Hepatocyte (in vitro differentiated cells): ENCODE results near the gene CMIP.

Experiments used
- CTCF ChIP-seq: fragments of 200-600 bp; sonication (generic); IDR thresholded peaks from 2 replicates; pipeline ENCODE4 v1.5.1; 2016; ENCODE audit warnings: antibody characterized with exemption, mild to moderate bottlenecking; ENCODE audit not compliant: poor library complexity
- EZH2 ChIP-seq: fragments of 200-600 bp; sonication (generic); IDR thresholded peaks from 2 replicates; pipeline ENCODE4 v1.6.1; 2016; ENCODE audit warnings: antibody characterized with exemption, mild to moderate bottlenecking, borderline replicate concordance

GRCh38 chr16:81646561-81646960 is 202.0 kb downstream of the CMIP start:
- no peak for TF ChIP-seq CTCF
- TF ChIP-seq EZH2: no peak
